HepG2 (cell line): ENCODE data around the gene DOCK3. TPM values are rescaled to one million over a fixed set of nuclear protein-coding genes. Genes with fewer than 3 reads are reported as not detected.
"Not testable (repeated sequence)": the region's sequence is repeated elsewhere in the genome, so short reads cannot be mapped to it uniquely, and the experiment has no call there.

Experiments used
- ATAC-seq: fragments of 200-7000 bp; cut with Tn5 transposase; 3 replicates; pipeline ENCODE4 v1.9.1; 2020; ENCODE audit warnings: mild to moderate bottlenecking, moderate library complexity
- BruUV-seq: library from RNA; stranded (reverse); fragments of 400-500 nt; replicated peaks from 2 replicates; lab custom pipeline; 2021; lab: Mats Ljungman, UMichigan
- CTCF ChIA-PET: fragments of 300-600 bp; formaldehyde crosslinking; extraction: SDS; loops from one replicate; lab custom pipeline; 2021; ENCODE audit warnings: low total read pairs, inconsistent platforms, low intra/inter-chr PET ratio; lab: Yijun Ruan, JAX
- POLR2A ChIA-PET: fragments of 350-600 bp; sonication (Branson Sonifier 250); formaldehyde crosslinking; loops from one replicate; lab custom pipeline; 2020; ENCODE audit warnings: antibody characterized with exemption, inconsistent platforms; lab: Yijun Ruan, JAX
- DNase-seq: peaks from one replicate; pipeline ENCODE4 v3.0.0-alpha.2; 2015; ENCODE audit warnings: low spot score
- FAIRE-seq: peaks from 3 replicates; lab custom pipeline; 2011; peaks lifted over from hg19 to GRCh38; lab: Jason Lieb, UNC
- H2AFZ ChIP-seq: one replicate; pipeline ENCODE4 v1.6.1; 2011; ENCODE audit warnings: low read length, inconsistent platforms
- H3K27ac ChIP-seq: fragments of 300-600 bp; 3 replicates; pipeline ENCODE4 v1.8.0; 2011; ENCODE audit warnings: mixed run types, mild to moderate bottlenecking, mixed read lengths, low read length, inconsistent platforms; ENCODE audit not compliant: insufficient read depth; ENCODE audit errors: extremely low read length
- H3K27me3 ChIP-seq, 2 experiments: fragments of 200-600 bp in 1 of 2; 2 replicates in 1 of 2; 3 replicates in 1 of 2; pipeline versions ENCODE4 v1.6.0 to v1.8.0; 2011; ENCODE audit warnings: low read length in 2 of 2, mild to moderate bottlenecking in 2 of 2, moderate library complexity in 2 of 2, inconsistent platforms in 1 of 2; ENCODE audit not compliant: insufficient read depth in 2 of 2, control insufficient read depth in 1 of 2
- H3K36me3 ChIP-seq, 2 experiments: fragments of 200-600 bp in 1 of 2; replicated peaks in 1 of 2; 2 replicates in 1 of 2; 3 replicates in 1 of 2; pipeline versions ENCODE4 v1.5.1 to v1.8.0; 2011; ENCODE audit warnings: low read length in 2 of 2, inconsistent platforms in 1 of 2; ENCODE audit not compliant: insufficient read depth in 2 of 2, control insufficient read depth in 1 of 2
- H3K4me1 ChIP-seq: 2 replicates; pipeline ENCODE4 v1.5.1; 2012; ENCODE audit warnings: low read length, inconsistent platforms; ENCODE audit not compliant: insufficient read depth
- H3K4me2 ChIP-seq: 2 replicates; pipeline ENCODE4 v1.6.0; 2011; ENCODE audit warnings: low read depth, low read length, inconsistent platforms
- H3K4me3 ChIP-seq, 3 experiments: fragments of 200-600 bp in 1 of 3; sonication (generic), shearing (Covaris generic) in 1 of 3; replicated peaks in 1 of 3; 2 replicates each; pipeline ENCODE4 v1.5.1; 2011 to 2016; ENCODE audit warnings: low read length in 3 of 3, inconsistent platforms in 2 of 3, low read depth in 2 of 3, mild to moderate bottlenecking in 2 of 3, control low read depth in 1 of 3, mixed read lengths in 1 of 3; ENCODE audit not compliant: insufficient read depth in 1 of 3
- H3K79me2 ChIP-seq: one replicate; pipeline ENCODE4 v1.6.1; 2011; ENCODE audit warnings: low read length, inconsistent platforms; ENCODE audit not compliant: insufficient read depth
- H3K9ac ChIP-seq: 2 replicates; pipeline ENCODE4 v1.6.0; 2011; ENCODE audit warnings: mild to moderate bottlenecking, low read depth, low read length, inconsistent platforms; ENCODE audit not compliant: insufficient read depth
- H3K9me3 ChIP-seq: 2 replicates; pipeline ENCODE4 v1.5.1; 2012; ENCODE audit warnings: mild to moderate bottlenecking, low read length
- H4K20me1 ChIP-seq: 2 replicates; pipeline ENCODE4 v1.6.0; 2011; ENCODE audit warnings: inconsistent platforms, mild to moderate bottlenecking, low read length, moderate library complexity; ENCODE audit not compliant: insufficient read depth
- CEBPB ChIP-seq: IDR thresholded peaks from 2 replicates; pipeline ENCODE4 v1.6.1; 2011; ENCODE audit warnings: low read depth, low read length, improper control_type of control experiment, borderline replicate concordance
- FOXA1 ChIP-seq, 2 experiments: fragments of 450-650 bp in 1 of 2; sonication (generic) in 1 of 2; formaldehyde crosslinking in 1 of 2; IDR thresholded peaks; 2 replicates each; pipeline versions ENCODE4 v1.4.0 to v1.6.1; 2016 to 2020; ENCODE audit warnings: missing genetic modification reagents in 1 of 2
- FOXA3 ChIP-seq: IDR thresholded peaks from 2 replicates; pipeline ENCODE4 v1.6.1; 2016; ENCODE audit warnings: missing genetic modification reagents, missing compliant biosample characterization
- FOXP1 ChIP-seq, 2 experiments: fragments of 450-650 bp in 1 of 2; IDR thresholded peaks; 2 replicates each; pipeline ENCODE4 v1.6.1; 2017 to 2018; ENCODE audit warnings: antibody characterized with exemption in 1 of 2
- ONECUT2 ChIP-seq: sonication (generic); formaldehyde crosslinking; IDR thresholded peaks from 2 replicates; pipeline ENCODE4 v1.4.0; 2020; ENCODE audit warnings: missing genetic modification reagents
- SP5 ChIP-seq: IDR thresholded peaks from 2 replicates; pipeline ENCODE4 v1.6.1; 2016; ENCODE audit warnings: low read depth, borderline replicate concordance
- TCF7 ChIP-seq: sonication (generic); IDR thresholded peaks from 2 replicates; pipeline ENCODE4 v1.6.1; 2016; ENCODE audit warnings: antibody characterized with exemption, low read depth
- ZNF331 ChIP-seq: sonication (generic); formaldehyde crosslinking; IDR thresholded peaks from 2 replicates; pipeline ENCODE4 v1.4.0; 2020; ENCODE audit warnings: missing genetic modification reagents
- WGBS: methylation state at CpG from one replicate; pipeline ENCODE4 v1.1.6; 2017; ENCODE audit warnings: low lambda C conversion rate; 5-methylcytosine and 5-hydroxymethylcytosine counted together
- in situ Hi-C: cut with HindIII; loops from 2 replicates; pipeline ENCODE4 v1.10.0; 2017; ENCODE audit warnings: low pct_unique_long_range_greater_than_20kb; ENCODE audit not compliant: extremely low pct_ligation_motif_present
- intact Hi-C: fragments of 100-400 bp; cut with micrococcal nuclease; formaldehyde crosslinking; loops from one replicate; pipeline ENCODE4 v1.10.0; 2022; ENCODE audit not compliant: unreplicated experiment
- polyA plus RNA-seq, 8 experiments: library from polyadenylated mRNA; depleted of rRNA in 3 of 8; stranded (reverse) in 7 of 8; unstranded in 1 of 8; fragments of >200 nt; fragmentation: Illumina TruSeq in 4 of 8; extraction: Trizol in 4 of 8; gene quantifications; 2 replicates each; pipeline versions ENCODE4 v1.2.1 to v1.2.3, GENCODE V29; 2011 to 2016; ENCODE audit warnings: low read depth in 4 of 8, missing spikeins in 1 of 8, mixed read lengths in 1 of 8; ENCODE audit not compliant: insufficient read depth in 1 of 8
- total RNA-seq, 5 experiments: library from RNA; depleted of rRNA; stranded (reverse); fragments of >200 nt; fragmentation: Illumina TruSeq; extraction: Trizol; gene quantifications; 2 replicates each; pipeline ENCODE4 v1.2.3, GENCODE V29; 2016; ENCODE audit warnings: low read depth in 1 of 5
- TF ChIP-seq, protein P1 (sequence below): sonication (generic); formaldehyde crosslinking; IDR thresholded peaks from 2 replicates; pipeline ENCODE4 v1.4.0; 2020; ENCODE audit warnings: missing genetic modification reagents, borderline replicate concordance
- TF ChIP-seq, protein P2 (sequence below): sonication (generic); formaldehyde crosslinking; conservative IDR thresholded peaks from 2 replicates; pipeline ENCODE4 v1.4.0; 2020; ENCODE audit warnings: mild to moderate bottlenecking, missing genetic modification reagents, moderate library complexity

The DOCK3 gene
- total and polyA plus RNA-seq, 2 of the 13 experiments (the other 11 are each of a cell fraction or from before 2014, with no cell fraction given), result not detected

DNA sequence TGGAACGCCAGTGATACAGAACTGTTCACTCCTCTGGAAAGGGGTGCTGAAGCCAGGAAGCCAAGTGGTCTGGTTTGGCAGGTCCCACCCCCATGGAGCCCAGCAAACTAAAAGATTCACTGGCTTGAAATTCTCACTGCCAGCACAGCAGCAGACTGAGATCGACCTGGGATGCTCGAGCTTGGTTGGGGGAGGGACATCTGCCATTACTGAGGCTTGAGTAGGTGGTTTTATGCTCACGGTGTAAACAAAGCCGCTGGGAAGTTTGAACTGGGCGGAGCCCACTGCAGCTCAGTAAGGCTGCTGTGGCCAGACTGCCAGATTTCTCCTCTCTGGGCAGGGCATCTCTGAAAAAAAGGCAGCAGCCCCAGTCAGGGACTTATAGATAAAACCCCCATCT is 417.4 kb downstream of the DOCK3 start (continued):
- TF ChIP-seq, protein P1, sequence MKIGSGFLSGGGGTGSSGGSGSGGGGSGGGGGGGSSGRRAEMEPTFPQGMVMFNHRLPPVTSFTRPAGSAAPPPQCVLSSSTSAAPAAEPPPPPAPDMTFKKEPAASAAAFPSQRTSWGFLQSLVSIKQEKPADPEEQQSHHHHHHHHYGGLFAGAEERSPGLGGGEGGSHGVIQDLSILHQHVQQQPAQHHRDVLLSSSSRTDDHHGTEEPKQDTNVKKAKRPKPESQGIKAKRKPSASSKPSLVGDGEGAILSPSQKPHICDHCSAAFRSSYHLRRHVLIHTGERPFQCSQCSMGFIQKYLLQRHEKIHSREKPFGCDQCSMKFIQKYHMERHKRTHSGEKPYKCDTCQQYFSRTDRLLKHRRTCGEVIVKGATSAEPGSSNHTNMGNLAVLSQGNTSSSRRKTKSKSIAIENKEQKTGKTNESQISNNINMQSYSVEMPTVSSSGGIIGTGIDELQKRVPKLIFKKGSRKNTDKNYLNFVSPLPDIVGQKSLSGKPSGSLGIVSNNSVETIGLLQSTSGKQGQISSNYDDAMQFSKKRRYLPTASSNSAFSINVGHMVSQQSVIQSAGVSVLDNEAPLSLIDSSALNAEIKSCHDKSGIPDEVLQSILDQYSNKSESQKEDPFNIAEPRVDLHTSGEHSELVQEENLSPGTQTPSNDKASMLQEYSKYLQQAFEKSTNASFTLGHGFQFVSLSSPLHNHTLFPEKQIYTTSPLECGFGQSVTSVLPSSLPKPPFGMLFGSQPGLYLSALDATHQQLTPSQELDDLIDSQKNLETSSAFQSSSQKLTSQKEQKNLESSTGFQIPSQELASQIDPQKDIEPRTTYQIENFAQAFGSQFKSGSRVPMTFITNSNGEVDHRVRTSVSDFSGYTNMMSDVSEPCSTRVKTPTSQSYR (CRISPR knock-in tag), result 0 out of 2 replicates have a peak, but pooled peaks have one; percentile 36
- TF ChIP-seq SP5 (CRISPR knock-in tag) (peak; percentile 76), FOXA1 (CRISPR knock-in tag; IDR thresholded peaks at IDR 0.05) (peak; percentile 38; the same call in 1 of the 2 replicates), ZNF331 (CRISPR knock-in tag) (peak; percentile 97)
- not testable (repeated sequence) for TF ChIP-seq FOXA1 (IDR thresholded peaks at IDR 0.05)

DNA sequence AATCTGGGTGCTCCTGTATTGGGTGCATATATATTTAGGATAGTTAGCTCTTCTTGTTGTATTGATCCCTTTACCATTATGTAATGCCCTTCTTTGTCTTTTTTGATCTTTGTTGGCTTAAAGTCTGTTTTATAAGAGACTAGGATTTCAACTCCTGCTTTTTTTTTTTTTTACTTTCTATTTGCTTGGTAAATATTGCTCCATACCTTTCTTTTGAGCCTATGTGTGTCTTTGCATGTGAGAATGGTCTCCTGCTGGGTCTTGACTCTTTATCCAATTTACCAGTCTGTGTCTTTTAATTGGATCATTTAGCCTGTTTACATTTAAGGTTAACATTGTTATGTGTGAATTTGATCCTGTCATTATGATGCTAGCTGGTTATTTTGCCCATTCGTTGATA is 420.1 kb downstream of the DOCK3 start:
- H3K27ac ChIP-seq; H4K20me1 ChIP-seq; ATAC-seq; intact Hi-C loops; H2AFZ ChIP-seq; BruUV-seq; CTCF ChIA-PET; H3K9ac ChIP-seq; FAIRE-seq; H3K79me2 ChIP-seq; H3K36me3 ChIP-seq; H3K4me2 ChIP-seq; H3K4me3 ChIP-seq; H3K27me3 ChIP-seq; H3K9me3 ChIP-seq; POLR2A ChIA-PET; in situ Hi-C loops; TF ChIP-seq FOXP1 (IDR thresholded peaks at IDR 0.05): not testable (repeated sequence)
- DNase-seq, result peak; percentile 18
- H3K4me1 ChIP-seq, result peaks cover 18% of the 10 kb centered on the region
- 0% methylated on average over 1 of the region's 1 CpG for WGBS
- TF ChIP-seq ONECUT2 (CRISPR knock-in tag) (0 out of 2 replicates have a peak, but pooled peaks have one; percentile 26), CEBPB (peak; percentile 35; the same call in 1 of the 2 replicates), TCF7 (peak; percentile 39; the same call in 1 of the 2 replicates), FOXA3 (CRISPR knock-in tag) (peak; percentile 85), FOXA1 (IDR thresholded peaks at IDR 0.05) (0 out of 2 replicates have a peak, but pooled peaks have one; percentile 19), FOXA1 (CRISPR knock-in tag; IDR thresholded peaks at IDR 0.05) (0 out of 2 replicates have a peak, but pooled peaks have one; percentile 30), FOXP1 (CRISPR knock-in tag; IDR thresholded peaks at IDR 0.05) (0 out of 2 replicates have a peak, but pooled peaks have one; percentile 19)
- TF ChIP-seq, protein P2, sequence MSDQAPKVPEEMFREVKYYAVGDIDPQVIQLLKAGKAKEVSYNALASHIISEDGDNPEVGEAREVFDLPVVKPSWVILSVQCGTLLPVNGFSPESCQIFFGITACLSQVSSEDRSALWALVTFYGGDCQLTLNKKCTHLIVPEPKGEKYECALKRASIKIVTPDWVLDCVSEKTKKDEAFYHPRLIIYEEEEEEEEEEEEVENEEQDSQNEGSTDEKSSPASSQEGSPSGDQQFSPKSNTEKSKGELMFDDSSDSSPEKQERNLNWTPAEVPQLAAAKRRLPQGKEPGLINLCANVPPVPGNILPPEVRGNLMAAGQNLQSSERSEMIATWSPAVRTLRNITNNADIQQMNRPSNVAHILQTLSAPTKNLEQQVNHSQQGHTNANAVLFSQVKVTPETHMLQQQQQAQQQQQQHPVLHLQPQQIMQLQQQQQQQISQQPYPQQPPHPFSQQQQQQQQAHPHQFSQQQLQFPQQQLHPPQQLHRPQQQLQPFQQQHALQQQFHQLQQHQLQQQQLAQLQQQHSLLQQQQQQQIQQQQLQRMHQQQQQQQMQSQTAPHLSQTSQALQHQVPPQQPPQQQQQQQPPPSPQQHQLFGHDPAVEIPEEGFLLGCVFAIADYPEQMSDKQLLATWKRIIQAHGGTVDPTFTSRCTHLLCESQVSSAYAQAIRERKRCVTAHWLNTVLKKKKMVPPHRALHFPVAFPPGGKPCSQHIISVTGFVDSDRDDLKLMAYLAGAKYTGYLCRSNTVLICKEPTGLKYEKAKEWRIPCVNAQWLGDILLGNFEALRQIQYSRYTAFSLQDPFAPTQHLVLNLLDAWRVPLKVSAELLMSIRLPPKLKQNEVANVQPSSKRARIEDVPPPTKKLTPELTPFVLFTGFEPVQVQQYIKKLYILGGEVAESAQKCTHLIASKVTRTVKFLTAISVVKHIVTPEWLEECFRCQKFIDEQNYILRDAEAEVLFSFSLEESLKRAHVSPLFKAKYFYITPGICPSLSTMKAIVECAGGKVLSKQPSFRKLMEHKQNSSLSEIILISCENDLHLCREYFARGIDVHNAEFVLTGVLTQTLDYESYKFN (CRISPR knock-in tag), result peak; percentile 38; the same call in 1 of the 2 replicates
